HEK293 (cell line): ENCODE data around the gene BORCS6.

Experiments used
- BCL11B ChIP-seq: fragments of 450-650 bp; formaldehyde crosslinking; IDR thresholded peaks from 2 replicates; pipeline ENCODE4 v1.5.1; 2016; ENCODE audit warnings: low read depth, missing biosample characterization, missing genetic modification characterization
- EGR2 ChIP-seq: fragments of 450-650 bp; formaldehyde crosslinking; IDR thresholded peaks from 2 replicates; pipeline ENCODE4 v1.5.1; 2016; ENCODE audit warnings: low read depth, missing biosample characterization, missing genetic modification characterization
- MZF1 ChIP-seq: fragments of 450-650 bp; formaldehyde crosslinking; IDR thresholded peaks from 2 replicates; pipeline ENCODE4 v1.5.1; 2017; ENCODE audit warnings: missing biosample characterization, missing genetic modification characterization, borderline replicate concordance
- RBAK ChIP-seq: fragments of 450-650 bp; formaldehyde crosslinking; IDR thresholded peaks from 2 replicates; pipeline ENCODE4 v1.5.1; 2016; ENCODE audit warnings: missing biosample characterization, missing genetic modification characterization
- TCF7L2 ChIP-seq: IDR thresholded peaks from 2 replicates; pipeline ENCODE4 v1.6.1; 2011; ENCODE audit warnings: low read depth, mild to moderate bottlenecking, inconsistent platforms, low read length, moderate library complexity, borderline replicate concordance
- YY2 ChIP-seq: fragments of 450-650 bp; formaldehyde crosslinking; IDR thresholded peaks from 2 replicates; pipeline ENCODE4 v1.5.1; 2016; ENCODE audit warnings: missing biosample characterization, missing genetic modification characterization
- ZNF132 ChIP-seq: fragments of 450-650 bp; formaldehyde crosslinking; IDR thresholded peaks from 2 replicates; pipeline ENCODE4 v1.5.1; 2017; ENCODE audit warnings: missing biosample characterization, missing genetic modification characterization, borderline replicate concordance
- ZNF133 ChIP-seq: fragments of 450-650 bp; formaldehyde crosslinking; IDR thresholded peaks from 2 replicates; pipeline ENCODE4 v1.5.1; 2016; ENCODE audit warnings: missing biosample characterization, missing genetic modification characterization
- ZNF202 ChIP-seq: fragments of 450-650 bp; formaldehyde crosslinking; IDR thresholded peaks from 2 replicates; pipeline ENCODE4 v1.5.1; 2016; ENCODE audit warnings: missing biosample characterization, missing genetic modification characterization, borderline replicate concordance
- ZNF239 ChIP-seq: fragments of 450-650 bp; formaldehyde crosslinking; IDR thresholded peaks from 2 replicates; pipeline ENCODE4 v1.5.1; 2016; ENCODE audit warnings: missing biosample characterization, missing genetic modification characterization
- ZNF280D ChIP-seq: fragments of 450-650 bp; formaldehyde crosslinking; IDR thresholded peaks from 2 replicates; pipeline ENCODE4 v1.5.1; 2016; ENCODE audit warnings: missing biosample characterization, missing genetic modification characterization
- ZNF324 ChIP-seq: fragments of 450-650 bp; formaldehyde crosslinking; IDR thresholded peaks from 2 replicates; pipeline ENCODE4 v1.5.1; 2016; ENCODE audit warnings: missing biosample characterization, missing genetic modification characterization
- ZNF354C ChIP-seq: fragments of 450-650 bp; formaldehyde crosslinking; IDR thresholded peaks from 2 replicates; pipeline ENCODE4 v1.5.1; 2016; ENCODE audit warnings: missing biosample characterization, missing genetic modification characterization, low read depth, borderline replicate concordance
- ZNF404 ChIP-seq: fragments of 450-650 bp; formaldehyde crosslinking; IDR thresholded peaks from 2 replicates; pipeline ENCODE4 v1.5.1; 2017; ENCODE audit warnings: missing biosample characterization, missing genetic modification characterization
- ZNF416 ChIP-seq: fragments of 450-650 bp; formaldehyde crosslinking; IDR thresholded peaks from 2 replicates; pipeline ENCODE4 v1.5.1; 2016; ENCODE audit warnings: missing biosample characterization, missing genetic modification characterization
- ZNF423 ChIP-seq: fragments of 450-650 bp; formaldehyde crosslinking; IDR thresholded peaks from 2 replicates; pipeline ENCODE4 v1.5.1; 2016; ENCODE audit warnings: missing biosample characterization, missing genetic modification characterization
- ZNF426 ChIP-seq: fragments of 450-650 bp; formaldehyde crosslinking; IDR thresholded peaks from 2 replicates; pipeline ENCODE4 v1.5.1; 2017; ENCODE audit warnings: missing biosample characterization, missing genetic modification characterization, mild to moderate bottlenecking, inconsistent platforms, moderate library complexity
- ZNF433 ChIP-seq: fragments of 450-650 bp; formaldehyde crosslinking; IDR thresholded peaks from 2 replicates; pipeline ENCODE4 v1.5.1; 2016; ENCODE audit warnings: missing biosample characterization, missing genetic modification characterization, low read depth
- ZNF449 ChIP-seq: fragments of 450-650 bp; formaldehyde crosslinking; IDR thresholded peaks from 2 replicates; pipeline ENCODE4 v1.5.1; 2017; ENCODE audit warnings: missing biosample characterization, mild to moderate bottlenecking, missing genetic modification characterization, moderate library complexity
- ZNF514 ChIP-seq: fragments of 450-650 bp; formaldehyde crosslinking; IDR thresholded peaks from 2 replicates; pipeline ENCODE4 v1.5.1; 2016; ENCODE audit warnings: missing biosample characterization, missing genetic modification characterization
- ZNF654 ChIP-seq: fragments of 450-650 bp; formaldehyde crosslinking; IDR thresholded peaks from 2 replicates; pipeline ENCODE4 v1.5.1; 2016; ENCODE audit warnings: low read depth, missing biosample characterization, missing genetic modification characterization
- ZNF660 ChIP-seq: fragments of 450-650 bp; IDR thresholded peaks from 2 replicates; pipeline ENCODE4 v1.5.1; 2018; ENCODE audit warnings: missing biosample characterization, mild to moderate bottlenecking, missing genetic modification characterization
- ZSCAN16 ChIP-seq: fragments of 450-650 bp; formaldehyde crosslinking; IDR thresholded peaks from 2 replicates; pipeline ENCODE4 v1.5.1; 2016; ENCODE audit warnings: missing biosample characterization, missing genetic modification characterization
- ZSCAN23 ChIP-seq: fragments of 450-650 bp; formaldehyde crosslinking; IDR thresholded peaks from 2 replicates; pipeline ENCODE4 v1.5.1; 2016; ENCODE audit warnings: missing biosample characterization, missing genetic modification characterization
- ZXDB ChIP-seq: fragments of 450-650 bp; formaldehyde crosslinking; IDR thresholded peaks from 2 replicates; pipeline ENCODE4 v1.5.1; 2016; ENCODE audit warnings: missing biosample characterization, missing genetic modification characterization
- TF ChIP-seq, protein P1 (sequence below): fragments of 450-650 bp; formaldehyde crosslinking; IDR thresholded peaks from 2 replicates; pipeline ENCODE4 v1.5.1; 2016; ENCODE audit warnings: missing biosample characterization, missing genetic modification characterization
- TF ChIP-seq, protein P2 (sequence below): fragments of 450-650 bp; formaldehyde crosslinking; IDR thresholded peaks from 2 replicates; pipeline ENCODE4; 2016; ENCODE audit warnings: missing biosample characterization, missing genetic modification characterization
- TF ChIP-seq, protein P3 (sequence below): fragments of 450-650 bp; formaldehyde crosslinking; IDR thresholded peaks from 2 replicates; pipeline ENCODE4 v1.5.1; 2016; ENCODE audit warnings: missing biosample characterization, missing genetic modification characterization, low read depth
- TF ChIP-seq, protein P4 (sequence below): fragments of 450-650 bp; formaldehyde crosslinking; IDR thresholded peaks from 2 replicates; pipeline ENCODE4 v1.5.1; 2016; ENCODE audit warnings: missing biosample characterization, missing genetic modification characterization

The BORCS6 gene

GRCh38 chr17:8189711-8190477, at the start of gene BORCS6 (continued):
- TF ChIP-seq, protein P1, sequence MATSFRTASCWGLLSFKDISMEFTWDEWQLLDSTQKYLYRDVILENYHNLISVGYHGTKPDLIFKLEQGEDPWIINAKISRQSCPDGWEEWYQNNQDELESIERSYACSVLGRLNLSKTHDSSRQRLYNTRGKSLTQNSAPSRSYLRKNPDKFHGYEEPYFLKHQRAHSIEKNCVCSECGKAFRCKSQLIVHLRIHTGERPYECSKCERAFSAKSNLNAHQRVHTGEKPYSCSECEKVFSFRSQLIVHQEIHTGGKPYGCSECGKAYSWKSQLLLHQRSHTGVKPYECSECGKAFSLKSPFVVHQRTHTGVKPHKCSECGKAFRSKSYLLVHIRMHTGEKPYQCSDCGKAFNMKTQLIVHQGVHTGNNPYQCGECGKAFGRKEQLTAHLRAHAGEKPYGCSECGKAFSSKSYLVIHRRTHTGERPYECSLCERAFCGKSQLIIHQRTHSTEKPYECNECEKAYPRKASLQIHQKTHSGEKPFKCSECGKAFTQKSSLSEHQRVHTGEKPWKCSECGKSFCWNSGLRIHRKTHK = no peak
- TF ChIP-seq ZSCAN23 (no peak), ZNF514 (tag by site-specific recombination) (no peak), ZNF654 (tag by site-specific recombination) (no peak), ZNF354C (tag by site-specific recombination) (no peak), RBAK (tag by site-specific recombination) (no peak), ZNF132 (tag by site-specific recombination) (no peak), ZNF660 (tag by site-specific recombination) (peak; percentile 23; the same call in 1 of the 2 replicates), ZNF133 (tag by site-specific recombination) (no peak), ZNF416 (tag by site-specific recombination) (no peak), ZNF202 (tag by site-specific recombination) (no peak), ZNF426 (tag by site-specific recombination) (no peak), EGR2 (no peak), ZNF449 (tag by site-specific recombination) (no peak), YY2 (tag by site-specific recombination) (no peak), ZNF324 (tag by site-specific recombination) (0 out of 2 replicates have a peak, but pooled peaks have one; percentile 50), ZXDB (tag by site-specific recombination) (peak; percentile 20; the same call in 1 of the 2 replicates), MZF1 (tag by site-specific recombination) (no peak), ZNF404 (tag by site-specific recombination) (no peak), ZSCAN16 (tag by site-specific recombination) (0 out of 2 replicates have a peak, but pooled peaks have one; percentile 29), ZNF239 (tag by site-specific recombination) (no peak), ZNF423 (peak; percentile 87), TCF7L2 (no peak), ZNF280D (tag by site-specific recombination) (no peak), ZNF433 (tag by site-specific recombination) (no peak), BCL11B (peak; percentile 82; the same call in 1 of the 2 replicates)
- TF ChIP-seq, protein P2, sequence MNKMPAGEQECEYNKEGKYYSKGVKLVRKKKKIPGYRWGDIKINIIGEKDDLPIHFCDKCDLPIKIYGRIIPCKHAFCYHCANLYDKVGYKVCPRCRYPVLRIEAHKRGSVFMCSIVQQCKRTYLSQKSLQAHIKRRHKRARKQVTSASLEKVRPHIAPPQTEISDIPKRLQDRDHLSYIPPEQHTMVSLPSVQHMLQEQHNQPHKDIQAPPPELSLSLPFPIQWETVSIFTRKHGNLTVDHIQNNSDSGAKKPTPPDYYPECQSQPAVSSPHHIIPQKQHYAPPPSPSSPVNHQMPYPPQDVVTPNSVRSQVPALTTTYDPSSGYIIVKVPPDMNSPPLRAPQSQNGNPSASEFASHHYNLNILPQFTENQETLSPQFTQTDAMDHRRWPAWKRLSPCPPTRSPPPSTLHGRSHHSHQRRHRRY = no peak
- TF ChIP-seq, protein P3, sequence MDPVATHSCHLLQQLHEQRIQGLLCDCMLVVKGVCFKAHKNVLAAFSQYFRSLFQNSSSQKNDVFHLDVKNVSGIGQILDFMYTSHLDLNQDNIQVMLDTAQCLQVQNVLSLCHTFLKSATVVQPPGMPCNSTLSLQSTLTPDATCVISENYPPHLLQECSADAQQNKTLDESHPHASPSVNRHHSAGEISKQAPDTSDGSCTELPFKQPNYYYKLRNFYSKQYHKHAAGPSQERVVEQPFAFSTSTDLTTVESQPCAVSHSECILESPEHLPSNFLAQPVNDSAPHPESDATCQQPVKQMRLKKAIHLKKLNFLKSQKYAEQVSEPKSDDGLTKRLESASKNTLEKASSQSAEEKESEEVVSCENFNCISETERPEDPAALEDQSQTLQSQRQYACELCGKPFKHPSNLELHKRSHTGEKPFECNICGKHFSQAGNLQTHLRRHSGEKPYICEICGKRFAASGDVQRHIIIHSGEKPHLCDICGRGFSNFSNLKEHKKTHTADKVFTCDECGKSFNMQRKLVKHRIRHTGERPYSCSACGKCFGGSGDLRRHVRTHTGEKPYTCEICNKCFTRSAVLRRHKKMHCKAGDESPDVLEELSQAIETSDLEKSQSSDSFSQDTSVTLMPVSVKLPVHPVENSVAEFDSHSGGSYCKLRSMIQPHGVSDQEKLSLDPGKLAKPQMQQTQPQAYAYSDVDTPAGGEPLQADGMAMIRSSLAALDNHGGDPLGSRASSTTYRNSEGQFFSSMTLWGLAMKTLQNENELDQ = no peak
- TF ChIP-seq, protein P4, sequence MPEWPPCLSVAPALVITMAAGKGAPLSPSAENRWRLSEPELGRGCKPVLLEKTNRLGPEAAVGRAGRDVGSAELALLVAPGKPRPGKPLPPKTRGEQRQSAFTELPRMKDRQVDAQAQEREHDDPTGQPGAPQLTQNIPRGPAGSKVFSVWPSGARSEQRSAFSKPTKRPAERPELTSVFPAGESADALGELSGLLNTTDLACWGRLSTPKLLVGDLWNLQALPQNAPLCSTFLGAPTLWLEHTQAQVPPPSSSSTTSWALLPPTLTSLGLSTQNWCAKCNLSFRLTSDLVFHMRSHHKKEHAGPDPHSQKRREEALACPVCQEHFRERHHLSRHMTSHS (tag by site-specific recombination) = no peak
